Measurements from ENCODE around the gene CC2D2A.

CC2D2A gene

GRCh38 chr4:15557786-15558550 lies 88.3 kb downstream of the CC2D2A start:
- TF ChIP-seq CTCF (IDR thresholded peaks at IDR 0.05; ENCODE audit: extremely low read depth, missing control alignments): no peak
- DNase-seq (ENCODE audit: low spot score): no peak

- TF ChIP-seq CTCF (IDR thresholded peaks at IDR 0.05; ENCODE audit: extremely low read depth, missing control alignments): no peak
Observed at GRCh38 chr4:15558561-15558960, 88.9 kb downstream of the CC2D2A start.

GRCh38 chr4:15562114-15562513 lies 92.4 kb downstream of the CC2D2A start:
- DNase-seq (ENCODE audit: low spot score): no peak
- no peak for TF ChIP-seq CTCF (IDR thresholded peaks at IDR 0.05; ENCODE audit: extremely low read depth, missing control alignments)

More at GRCh38 chr4:15558561-15558960, 88.9 kb downstream of the CC2D2A start:
- no peak for DNase-seq (ENCODE audit: low spot score)

- no peak for DNase-seq (ENCODE audit: low spot score)
- TF ChIP-seq CTCF (IDR thresholded peaks at IDR 0.05; ENCODE audit: extremely low read depth, missing control alignments): no peak
Observed at GRCh38 chr4:15562623-15563022, 92.9 kb downstream of the CC2D2A start.

- DNase-seq (ENCODE audit: low spot score): no peak
- no peak for TF ChIP-seq CTCF (IDR thresholded peaks at IDR 0.05; ENCODE audit: extremely low read depth, missing control alignments)
Observed at GRCh38 chr4:15563871-15564270, 94.2 kb downstream of the CC2D2A start.

- no peak for DNase-seq (ENCODE audit: low spot score)
- no peak for TF ChIP-seq CTCF (IDR thresholded peaks at IDR 0.05; ENCODE audit: extremely low read depth, missing control alignments)
Observed at GRCh38 chr4:15568821-15569220, 99.1 kb downstream of the CC2D2A start.

GRCh38 chr4:15569746-15570145 lies 100.1 kb downstream of the CC2D2A start:
- TF ChIP-seq CTCF (IDR thresholded peaks at IDR 0.05; ENCODE audit: extremely low read depth, missing control alignments): no peak
- no peak for DNase-seq (ENCODE audit: low spot score)

All from GM20000 (cell line).